Tibial artery (tissue), 4 donors: ENCODE data around the gene YWHAE.
"Not testable (repeated sequence)": the region's sequence is repeated elsewhere in the genome, so short reads cannot be mapped to it uniquely, and the experiment has no call there.

ENCODE experiments used
- DNase-seq, 2 donors: peaks; one replicate each; pipeline ENCODE4 v3.0.0-alpha.2; 2019
- H3K27ac ChIP-seq, 2 donors: fragments of 200-600 bp; sonication (generic) in 1 of 2; 1 replicate in 1 of 2; 2 replicates in 1 of 2; pipeline ENCODE4 v1.5.1; 2018 to 2019; ENCODE audit warnings: mild to moderate bottlenecking in 1 of 2
- H3K27me3 ChIP-seq, 2 donors: fragments of 200-600 bp; sonication (generic) in 1 of 2; one replicate each; pipeline versions ENCODE4 v1.5.1 to v1.6.0; 2016 to 2019
- H3K36me3 ChIP-seq, 3 donors: fragments of 200-600 bp; sonication (generic) in 2 of 3; one replicate each; pipeline ENCODE4 v1.5.1; 2016 to 2019; ENCODE audit warnings: mild to moderate bottlenecking in 2 of 3
- H3K4me1 ChIP-seq, 4 donors: fragments of 200-600 bp; sonication (generic) in 2 of 4; 1 replicate in 3 of 4; 2 replicates in 1 of 4; pipeline ENCODE4 v1.5.1; 2016 to 2019
- H3K4me3 ChIP-seq, 2 donors: fragments of 200-600 bp; sonication (generic) in 1 of 2; 1 replicate in 1 of 2; 2 replicates in 1 of 2; pipeline ENCODE4 v1.5.1; 2018 to 2019; ENCODE audit warnings: mild to moderate bottlenecking in 2 of 2
- H3K9me3 ChIP-seq, 3 donors: fragments of 200-600 bp; sonication (generic) in 1 of 3; one replicate each; pipeline ENCODE4 v1.5.1; 2016 to 2019
- intact Hi-C: fragments of 100-400 bp; cut with DNase I; formaldehyde crosslinking; loops from one replicate; pipeline ENCODE4 v1.15.0; 2023; ENCODE audit warnings: low total_unique reads
- TF ChIP-seq, protein P1 (sequence below), 2 experiments: fragments of 200-600 bp in 1 of 2; fragments of 450-650 bp in 1 of 2; IDR thresholded peaks; one replicate each; pipeline ENCODE4 v1.5.1; 2017 to 2019; ENCODE audit warnings: antibody characterized with exemption in 2 of 2, mild to moderate bottlenecking in 1 of 2, moderate library complexity in 1 of 2

Gene YWHAE

GRCh38 chr17:1412185-1413110, 12.4 kb upstream of the YWHAE start:
- Histone ChIP-seq H3K9me3 (no peaks in the 10 kb centered on the region), H3K36me3 (peaks cover 0 to 8% (median 5%) of the 10 kb centered on the region in 3 donors), H3K4me3 (no peak overlapping the region), H3K27me3 (no peaks in the 10 kb centered on the region), H3K27ac (no peak overlapping the region), H3K4me1 (peaks cover 0 to 18% (median 9%) of the 10 kb centered on the region in 4 donors)
- TF ChIP-seq, protein P1, sequence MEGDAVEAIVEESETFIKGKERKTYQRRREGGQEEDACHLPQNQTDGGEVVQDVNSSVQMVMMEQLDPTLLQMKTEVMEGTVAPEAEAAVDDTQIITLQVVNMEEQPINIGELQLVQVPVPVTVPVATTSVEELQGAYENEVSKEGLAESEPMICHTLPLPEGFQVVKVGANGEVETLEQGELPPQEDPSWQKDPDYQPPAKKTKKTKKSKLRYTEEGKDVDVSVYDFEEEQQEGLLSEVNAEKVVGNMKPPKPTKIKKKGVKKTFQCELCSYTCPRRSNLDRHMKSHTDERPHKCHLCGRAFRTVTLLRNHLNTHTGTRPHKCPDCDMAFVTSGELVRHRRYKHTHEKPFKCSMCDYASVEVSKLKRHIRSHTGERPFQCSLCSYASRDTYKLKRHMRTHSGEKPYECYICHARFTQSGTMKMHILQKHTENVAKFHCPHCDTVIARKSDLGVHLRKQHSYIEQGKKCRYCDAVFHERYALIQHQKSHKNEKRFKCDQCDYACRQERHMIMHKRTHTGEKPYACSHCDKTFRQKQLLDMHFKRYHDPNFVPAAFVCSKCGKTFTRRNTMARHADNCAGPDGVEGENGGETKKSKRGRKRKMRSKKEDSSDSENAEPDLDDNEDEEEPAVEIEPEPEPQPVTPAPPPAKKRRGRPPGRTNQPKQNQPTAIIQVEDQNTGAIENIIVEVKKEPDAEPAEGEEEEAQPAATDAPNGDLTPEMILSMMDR (IDR thresholded peaks at IDR 0.05): no peak
- intact Hi-C loops: no loop called here
- DNase-seq: peak in 1 of 2 donors; percentile 31

- peaks cover 0 to 22% (median 9%) of the 10 kb centered on the region in 4 donors for H3K4me1 ChIP-seq
- intact Hi-C loops: no loop called here
- no peaks in the 10 kb centered on the region for H3K36me3 ChIP-seq
- no peaks in the 10 kb centered on the region for H3K9me3 ChIP-seq
- TF ChIP-seq, protein P1 (IDR thresholded peaks at IDR 0.05): no peak
- H3K27me3 ChIP-seq: no peaks in the 10 kb centered on the region
- no peak overlapping the region for H3K27ac ChIP-seq
- no peak overlapping the region for H3K4me3 ChIP-seq
- DNase-seq: no peak
Observed at GRCh38 chr17:1402262-1402586, 2.2 kb upstream of the YWHAE start.

GRCh38 chr17:1398931-1399678, 917 bp downstream of the YWHAE start:
- TF ChIP-seq, protein P1 (IDR thresholded peaks at IDR 0.05): no peak
- Histone ChIP-seq H3K27me3 (no peaks in the 10 kb centered on the region), H3K4me1 (peaks cover 0 to 53% (median 26%) of the 10 kb centered on the region in 4 donors), H3K36me3 (no peaks in the 10 kb centered on the region), H3K9me3 (no peaks in the 10 kb centered on the region), H3K4me3 (peak overlapping the region; percentile 80 to 90), H3K27ac (peak overlapping the region; percentile 98 to 99)
- intact Hi-C loops: no loop called here
- peak in 1 of 2 donors; percentile 38 for DNase-seq

DNA sequence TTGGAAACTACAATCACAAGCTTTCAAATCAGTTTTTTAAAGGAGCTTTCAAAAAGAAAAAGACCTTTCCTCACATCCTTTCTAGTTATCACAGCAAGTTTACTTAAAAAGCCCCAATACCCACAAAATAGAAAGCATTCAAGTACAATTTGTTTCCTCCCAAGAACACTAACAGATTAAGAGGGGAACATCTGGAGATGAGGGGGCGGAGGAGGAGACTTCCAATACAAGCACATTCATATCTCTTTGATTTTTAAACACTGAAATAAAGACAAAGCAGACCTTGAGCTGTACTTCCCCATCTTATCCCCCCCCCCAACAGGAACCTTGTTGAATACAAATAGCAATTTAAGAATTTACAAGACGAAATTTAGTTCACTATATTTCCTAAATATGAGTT, 2.0 kb downstream of the YWHAE start:
- H3K4me1 ChIP-seq: peaks cover 0 to 64% (median 35%) of the 10 kb centered on the region in 4 donors
- DNase-seq: no peak
- TF ChIP-seq, protein P1 (IDR thresholded peaks at IDR 0.05): no peak
- intact Hi-C loops: no loop called here
- no peaks in the 10 kb centered on the region for H3K27me3 ChIP-seq
- H3K4me3 ChIP-seq: peak overlapping the region; percentile 80 to 90
- H3K9me3 ChIP-seq: no peaks in the 10 kb centered on the region
- H3K27ac ChIP-seq: peak overlapping the region; percentile 98 to 99
- no peaks in the 10 kb centered on the region for H3K36me3 ChIP-seq

DNA sequence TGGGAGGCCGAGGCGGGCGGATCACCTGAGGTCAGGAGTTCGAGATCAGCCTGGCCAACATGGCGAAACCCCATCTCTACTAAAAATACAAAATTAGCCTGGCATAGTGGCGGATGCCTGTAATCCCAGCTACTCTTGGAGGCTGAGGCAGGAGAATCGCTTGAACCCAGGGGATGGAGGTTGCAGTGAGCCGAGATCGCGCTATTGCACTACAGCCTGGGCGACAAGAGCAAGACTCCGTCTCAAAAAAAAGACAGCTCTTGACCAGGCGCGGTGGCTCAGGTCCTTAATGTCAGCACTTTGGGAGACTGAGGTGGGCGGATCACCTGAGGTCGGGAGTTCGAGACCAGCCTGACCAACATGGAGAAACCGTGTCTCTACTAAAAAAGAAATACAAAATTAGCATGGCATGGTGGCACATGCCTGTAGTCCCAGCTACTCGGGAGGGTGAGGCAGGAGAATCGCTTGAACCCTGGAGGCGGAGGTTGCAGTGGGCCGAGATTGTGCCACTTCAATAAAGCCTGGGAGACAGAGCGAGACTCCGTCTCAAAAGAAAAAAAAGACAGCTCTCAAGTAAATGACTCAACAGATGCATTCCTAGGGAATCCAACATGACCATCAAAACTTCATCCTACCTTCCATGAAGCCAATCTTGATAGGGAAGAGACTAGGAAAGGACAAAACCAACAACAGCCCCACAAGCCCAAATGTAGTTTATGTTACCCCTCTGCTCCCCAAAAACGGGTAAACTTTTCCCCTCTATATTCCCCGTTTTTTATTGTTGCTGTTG, 4.0 kb downstream of the YWHAE start:
- intact Hi-C loops, H3K36me3 ChIP-seq, H3K9me3 ChIP-seq, H3K27me3 ChIP-seq, H3K4me3 ChIP-seq: not testable (repeated sequence)
- DNase-seq: peak in 1 of 2 donors; percentile 54
- peak overlapping the region in 1 of 2 donors; percentile 98 for H3K27ac ChIP-seq
- H3K4me1 ChIP-seq: peaks cover 0 to 83% (median 48%) of the 10 kb centered on the region in 4 donors
